ENCODE data around the gene GADD45GIP1.

Gene GADD45GIP1

DNA sequence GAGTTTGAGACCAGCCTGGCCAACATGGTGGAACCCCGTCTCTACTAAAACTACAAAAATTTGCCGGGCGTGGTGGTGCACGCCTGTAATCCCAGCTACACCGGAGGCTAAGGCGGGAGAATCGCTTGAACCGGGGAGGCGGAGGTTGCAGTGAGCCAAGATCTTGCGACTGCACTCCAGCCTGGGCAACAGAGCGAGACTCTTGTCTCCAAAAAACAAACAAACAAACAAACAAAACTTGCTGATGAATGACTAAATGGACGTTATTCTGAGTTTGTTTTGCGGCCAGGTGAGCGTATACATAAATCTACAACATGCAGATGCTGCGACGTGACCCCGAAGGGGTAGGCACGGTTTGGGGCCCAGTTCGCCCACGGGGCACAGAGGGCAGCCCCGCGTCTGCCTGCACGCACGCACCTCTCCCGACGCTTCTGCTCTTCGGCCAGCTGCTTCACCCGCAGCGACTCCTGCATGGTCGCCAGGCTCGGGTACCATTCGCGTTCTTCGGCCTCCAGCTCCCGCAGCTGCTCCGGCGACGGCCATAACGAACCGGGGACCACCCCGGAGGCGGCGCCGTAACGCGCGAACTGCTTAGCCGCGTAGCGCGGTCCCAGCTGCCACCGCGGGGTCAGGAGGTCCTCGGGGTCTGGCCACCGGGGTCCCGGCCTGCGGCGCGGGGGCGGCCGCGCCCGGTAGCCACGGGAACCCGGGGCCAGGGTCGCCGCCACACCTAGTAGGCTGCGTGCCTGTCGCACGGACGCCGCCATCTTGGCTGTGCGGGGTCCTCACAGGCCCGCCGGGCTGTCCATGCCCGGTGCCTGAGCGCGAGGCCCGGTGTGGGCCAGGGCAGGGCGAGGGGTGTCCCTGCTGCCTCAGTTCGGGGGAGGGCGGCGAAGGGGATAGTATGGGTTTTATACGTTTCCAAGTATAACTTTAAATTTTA, at the start of gene GADD45GIP1:
Gene GADD45GIP1 (minus strand): TSS at position 778 of the 943 bp plus-strand sequence. CDS start 11 bp downstream, at position 767.
- peak within 1 kb of the TSS; percentile 88 for H3K4me3 ChIP-seq (ENCODE audit: low read depth, low read length)
- no peaks in the 10 kb centered on the region for H3K36me3 ChIP-seq (ENCODE audit: insufficient read depth, low read length)
- peak within 1 kb of the TSS; percentile 100 for H3K27ac ChIP-seq (ENCODE audit: low read depth, low read length)
- H3K27me3 ChIP-seq (ENCODE audit: insufficient read depth, low read length): no peaks in the 10 kb centered on the region
- H3K4me1 ChIP-seq (ENCODE audit: control insufficient read depth, insufficient read depth, low read length, unreplicated experiment): peaks cover 39% of the 10 kb centered on the region
- peak within 1 kb of the TSS; percentile 59 for H2AFZ ChIP-seq (ENCODE audit: low read length, unreplicated experiment)
- H3K79me2 ChIP-seq (ENCODE audit: control insufficient read depth, insufficient read depth, low read length, unreplicated experiment): peaks cover 35% of the 10 kb centered on the region

DNA sequence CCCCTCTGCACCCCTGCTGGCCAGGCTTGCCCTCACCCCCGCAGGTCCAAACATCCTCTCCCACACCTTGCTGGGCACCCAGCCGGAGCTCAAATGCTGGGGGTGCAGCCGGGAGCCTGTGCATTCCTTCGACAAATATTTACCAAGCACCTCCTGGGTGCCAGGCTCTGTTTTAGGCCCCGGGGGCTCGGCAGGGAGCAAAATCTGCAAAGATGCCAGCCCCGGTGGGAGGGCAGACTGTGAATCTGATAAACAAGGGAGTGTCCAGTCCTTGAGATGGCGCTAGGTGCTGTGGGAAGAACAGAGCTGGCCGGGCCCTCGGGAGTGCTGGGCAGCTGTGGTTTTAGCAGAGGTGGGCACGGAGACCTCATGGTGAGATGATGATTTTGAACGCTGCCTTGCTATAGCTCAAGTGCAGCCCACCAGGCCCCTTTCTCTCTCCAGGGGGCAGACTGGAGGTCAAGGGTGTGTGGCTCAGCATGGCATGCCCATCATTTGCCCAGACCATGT, 48.9 kb upstream of the GADD45GIP1 start:
- Histone ChIP-seq H3K36me3 (ENCODE audit: insufficient read depth, low read length) (no peaks in the 10 kb centered on the region), H3K4me3 (ENCODE audit: low read depth, low read length) (no peak overlapping the region), H2AFZ (ENCODE audit: low read length, unreplicated experiment) (no peak overlapping the region), H3K4me1 (ENCODE audit: control insufficient read depth, insufficient read depth, low read length, unreplicated experiment) (peaks cover 14% of the 10 kb centered on the region), H3K27me3 (ENCODE audit: insufficient read depth, low read length) (no peaks in the 10 kb centered on the region), H3K27ac (ENCODE audit: low read depth, low read length) (no peak overlapping the region), H3K79me2 (ENCODE audit: control insufficient read depth, insufficient read depth, low read length, unreplicated experiment) (peaks cover 63% of the 10 kb centered on the region)

DNA sequence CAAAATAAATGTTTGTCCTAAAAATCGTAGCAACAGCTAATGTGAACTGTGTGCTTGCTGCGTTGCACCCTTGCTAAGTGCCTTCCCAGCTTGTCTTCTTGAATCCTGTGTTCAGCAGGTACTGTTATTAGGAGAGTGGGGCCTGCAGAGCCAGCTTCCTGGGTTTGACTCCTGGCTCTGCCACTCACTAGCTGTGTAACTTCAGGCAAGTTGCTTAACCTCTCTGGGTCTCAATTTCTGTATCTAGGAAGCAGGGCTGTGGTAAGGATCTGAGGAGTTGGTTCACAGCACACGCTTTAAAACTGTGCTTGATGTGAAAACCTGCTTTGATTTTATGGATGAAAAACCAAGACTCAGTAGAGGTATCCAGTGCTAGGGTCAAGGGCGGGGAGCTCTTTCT, 48.2 kb upstream of the GADD45GIP1 start:
- Histone ChIP-seq H3K4me3 (ENCODE audit: low read depth, low read length) (no peak overlapping the region), H3K36me3 (ENCODE audit: insufficient read depth, low read length) (no peaks in the 10 kb centered on the region), H3K27ac (ENCODE audit: low read depth, low read length) (no peak overlapping the region), H3K4me1 (ENCODE audit: control insufficient read depth, insufficient read depth, low read length, unreplicated experiment) (peaks cover 15% of the 10 kb centered on the region), H3K27me3 (ENCODE audit: insufficient read depth, low read length) (no peaks in the 10 kb centered on the region), H2AFZ (ENCODE audit: low read length, unreplicated experiment) (no peak overlapping the region), H3K79me2 (ENCODE audit: control insufficient read depth, insufficient read depth, low read length, unreplicated experiment) (peaks cover 66% of the 10 kb centered on the region)

DNA sequence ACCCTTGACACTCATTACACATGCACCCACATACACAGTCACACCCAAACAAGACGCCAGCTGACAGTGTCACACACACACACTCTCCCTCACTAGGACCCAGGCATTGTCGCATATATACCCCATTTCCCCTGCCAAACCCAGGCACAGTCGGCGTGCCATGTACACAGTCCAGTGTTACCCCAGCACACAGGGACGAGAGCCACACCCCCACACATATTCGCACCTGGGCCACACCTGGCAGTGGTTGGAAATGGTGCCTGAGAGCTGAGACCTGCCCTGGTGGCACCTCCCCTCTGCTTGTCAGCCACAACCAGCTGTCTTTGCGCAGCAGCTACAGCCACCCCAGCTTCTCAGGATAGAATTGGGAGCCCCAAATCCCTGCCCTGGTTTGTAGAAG, 47.2 kb upstream of the GADD45GIP1 start:
- Histone ChIP-seq H3K36me3 (ENCODE audit: insufficient read depth, low read length) (no peaks in the 10 kb centered on the region), H3K79me2 (ENCODE audit: control insufficient read depth, insufficient read depth, low read length, unreplicated experiment) (peaks cover 68% of the 10 kb centered on the region), H3K27me3 (ENCODE audit: insufficient read depth, low read length) (no peaks in the 10 kb centered on the region), H2AFZ (ENCODE audit: low read length, unreplicated experiment) (no peak overlapping the region), H3K27ac (ENCODE audit: low read depth, low read length) (no peak overlapping the region), H3K4me1 (ENCODE audit: control insufficient read depth, insufficient read depth, low read length, unreplicated experiment) (peaks cover 9% of the 10 kb centered on the region), H3K4me3 (ENCODE audit: low read depth, low read length) (no peak overlapping the region)

DNA sequence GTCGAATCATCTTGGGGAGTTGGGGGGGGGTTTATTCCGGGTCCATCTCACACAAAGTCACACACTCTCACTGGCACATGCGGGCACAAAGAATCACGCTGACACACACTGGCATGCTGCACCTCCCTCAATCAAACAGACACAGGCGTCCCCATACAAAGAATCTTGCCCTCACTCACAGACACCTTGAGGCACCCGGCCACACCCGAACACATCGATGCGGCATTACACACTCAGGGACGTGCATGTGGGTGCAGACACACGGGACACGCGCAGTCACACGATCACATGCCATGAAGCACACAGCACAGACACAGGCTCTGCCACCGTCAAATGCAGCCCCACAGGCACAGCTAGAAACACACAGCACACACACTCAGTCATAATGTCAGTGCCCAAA, 46.1 kb upstream of the GADD45GIP1 start:
- Histone ChIP-seq H3K79me2 (ENCODE audit: control insufficient read depth, insufficient read depth, low read length, unreplicated experiment) (peaks cover 68% of the 10 kb centered on the region), H3K27ac (ENCODE audit: low read depth, low read length) (no peak overlapping the region), H3K4me1 (ENCODE audit: control insufficient read depth, insufficient read depth, low read length, unreplicated experiment) (peaks cover 9% of the 10 kb centered on the region), H2AFZ (ENCODE audit: low read length, unreplicated experiment) (no peak overlapping the region), H3K27me3 (ENCODE audit: insufficient read depth, low read length) (no peaks in the 10 kb centered on the region), H3K4me3 (ENCODE audit: low read depth, low read length) (no peak overlapping the region), H3K36me3 (ENCODE audit: insufficient read depth, low read length) (no peaks in the 10 kb centered on the region)

DNA sequence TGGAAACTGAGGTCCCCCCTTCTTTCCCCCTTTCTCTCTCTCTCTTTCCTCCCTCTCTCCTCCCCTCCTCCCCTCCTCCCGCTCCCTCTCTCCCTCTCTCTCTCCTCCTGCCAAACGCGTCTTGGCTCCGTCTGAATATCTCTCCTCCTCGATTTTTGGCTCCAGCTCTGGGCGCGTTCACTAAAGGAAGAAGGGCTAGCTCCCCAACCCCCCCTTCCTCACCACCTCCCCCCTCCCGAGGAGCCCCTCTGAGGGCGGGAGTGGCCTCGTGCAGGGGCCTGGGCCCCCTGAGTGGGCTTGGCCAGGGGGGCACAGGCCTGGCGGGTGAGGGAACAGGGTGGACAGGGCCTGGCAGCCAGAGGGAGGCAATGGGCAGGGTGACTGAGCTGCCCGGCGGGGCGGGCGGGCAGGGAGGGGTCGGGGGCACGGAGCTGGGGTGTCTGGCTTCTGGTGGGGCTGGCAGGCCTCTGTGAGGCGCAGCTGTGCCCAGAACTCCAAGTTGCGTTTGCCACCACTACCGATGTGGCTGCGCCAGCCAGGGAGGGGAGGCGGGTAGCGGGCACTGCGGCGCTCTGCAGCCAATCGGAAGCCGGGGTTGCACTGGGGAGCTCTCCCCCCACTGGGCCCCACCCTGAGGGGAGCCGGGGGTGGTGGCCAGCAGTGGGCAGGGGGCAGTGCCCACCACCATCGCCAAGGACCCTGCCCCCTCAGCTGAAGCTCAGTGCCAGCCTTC, 45.3 kb upstream of the GADD45GIP1 start:
- Histone ChIP-seq H2AFZ (ENCODE audit: low read length, unreplicated experiment) (no peak overlapping the region), H3K27me3 (ENCODE audit: insufficient read depth, low read length) (no peaks in the 10 kb centered on the region), H3K36me3 (ENCODE audit: insufficient read depth, low read length) (no peaks in the 10 kb centered on the region), H3K4me3 (ENCODE audit: low read depth, low read length) (peak overlapping the region; percentile 66), H3K27ac (ENCODE audit: low read depth, low read length) (peak overlapping the region; percentile 56), H3K4me1 (ENCODE audit: control insufficient read depth, insufficient read depth, low read length, unreplicated experiment) (peaks cover 9% of the 10 kb centered on the region), H3K79me2 (ENCODE audit: control insufficient read depth, insufficient read depth, low read length, unreplicated experiment) (peaks cover 72% of the 10 kb centered on the region)

DNA sequence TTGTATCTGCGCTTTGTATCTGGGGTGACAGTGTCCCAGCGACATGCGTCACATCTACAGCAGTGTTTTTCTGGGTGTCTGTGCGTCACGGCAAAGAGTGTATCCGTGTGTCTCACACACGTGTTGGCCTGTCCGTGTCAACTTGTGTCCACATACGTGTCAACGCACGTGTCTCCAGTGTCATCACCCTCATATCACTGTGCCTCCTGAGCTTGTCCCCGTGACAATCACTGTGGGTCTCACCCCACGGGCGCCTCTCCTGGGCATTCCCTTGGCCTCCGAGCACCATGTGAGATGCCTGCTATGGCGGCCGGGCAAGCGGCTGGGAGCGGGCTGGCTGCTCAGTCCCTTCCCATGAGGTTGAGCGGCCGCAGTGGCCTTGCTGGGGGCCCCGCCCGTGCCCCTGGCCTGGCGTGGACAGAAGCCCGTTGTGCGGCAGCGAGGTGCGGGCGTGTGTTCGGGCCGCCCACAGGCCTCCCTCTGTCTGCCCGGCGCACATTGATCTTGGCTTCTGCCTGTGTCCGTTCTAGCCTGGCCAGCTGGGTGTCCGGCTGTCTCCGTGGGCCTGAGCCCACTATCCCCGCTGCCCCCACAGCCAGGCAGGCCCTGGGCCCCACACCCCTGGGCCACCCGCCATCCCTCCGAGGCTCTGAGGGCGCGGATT, 44.6 kb upstream of the GADD45GIP1 start:
- peaks cover 79% of the 10 kb centered on the region for H3K79me2 ChIP-seq (ENCODE audit: control insufficient read depth, insufficient read depth, low read length, unreplicated experiment)
- H3K27ac ChIP-seq (ENCODE audit: low read depth, low read length): peak overlapping the region; percentile 56
- H3K36me3 ChIP-seq (ENCODE audit: insufficient read depth, low read length): no peaks in the 10 kb centered on the region

DNA sequence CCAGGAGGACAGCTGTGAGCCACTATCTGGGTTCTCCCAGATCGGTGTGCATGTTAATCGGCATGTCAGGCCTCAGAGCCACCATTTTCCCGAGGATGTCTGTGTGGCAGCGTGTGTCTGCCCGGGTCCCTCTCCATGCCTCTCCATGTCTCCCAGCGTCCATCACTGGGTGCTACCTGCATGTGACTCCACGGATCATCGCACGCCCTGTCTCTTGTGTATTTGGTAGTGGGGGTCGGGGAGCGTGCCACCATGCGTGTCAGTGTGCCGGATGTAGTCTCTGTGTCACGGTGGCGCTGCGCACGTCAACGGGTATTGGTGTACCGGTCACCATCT, 44.1 kb upstream of the GADD45GIP1 start:
- H3K36me3 ChIP-seq (ENCODE audit: insufficient read depth, low read length): no peaks in the 10 kb centered on the region
- H3K4me1 ChIP-seq (ENCODE audit: control insufficient read depth, insufficient read depth, low read length, unreplicated experiment): peaks cover 12% of the 10 kb centered on the region
- H2AFZ ChIP-seq (ENCODE audit: low read length, unreplicated experiment): no peak overlapping the region
- H3K27me3 ChIP-seq (ENCODE audit: insufficient read depth, low read length): no peaks in the 10 kb centered on the region
- peak overlapping the region; percentile 56; the same call in 1 of the 2 replicates for H3K27ac ChIP-seq (ENCODE audit: low read depth, low read length)
- H3K4me3 ChIP-seq (ENCODE audit: low read depth, low read length): peak overlapping the region; percentile 66; the same call in 1 of the 2 replicates
- H3K79me2 ChIP-seq (ENCODE audit: control insufficient read depth, insufficient read depth, low read length, unreplicated experiment): peaks cover 82% of the 10 kb centered on the region

More for the DNA sequence above, 44.6 kb upstream of the GADD45GIP1 start:
- H3K4me3 ChIP-seq (ENCODE audit: low read depth, low read length): peak overlapping the region; percentile 66
- peaks cover 12% of the 10 kb centered on the region for H3K4me1 ChIP-seq (ENCODE audit: control insufficient read depth, insufficient read depth, low read length, unreplicated experiment)
- no peak overlapping the region for H2AFZ ChIP-seq (ENCODE audit: low read length, unreplicated experiment)
- H3K27me3 ChIP-seq (ENCODE audit: insufficient read depth, low read length): no peaks in the 10 kb centered on the region

DNA sequence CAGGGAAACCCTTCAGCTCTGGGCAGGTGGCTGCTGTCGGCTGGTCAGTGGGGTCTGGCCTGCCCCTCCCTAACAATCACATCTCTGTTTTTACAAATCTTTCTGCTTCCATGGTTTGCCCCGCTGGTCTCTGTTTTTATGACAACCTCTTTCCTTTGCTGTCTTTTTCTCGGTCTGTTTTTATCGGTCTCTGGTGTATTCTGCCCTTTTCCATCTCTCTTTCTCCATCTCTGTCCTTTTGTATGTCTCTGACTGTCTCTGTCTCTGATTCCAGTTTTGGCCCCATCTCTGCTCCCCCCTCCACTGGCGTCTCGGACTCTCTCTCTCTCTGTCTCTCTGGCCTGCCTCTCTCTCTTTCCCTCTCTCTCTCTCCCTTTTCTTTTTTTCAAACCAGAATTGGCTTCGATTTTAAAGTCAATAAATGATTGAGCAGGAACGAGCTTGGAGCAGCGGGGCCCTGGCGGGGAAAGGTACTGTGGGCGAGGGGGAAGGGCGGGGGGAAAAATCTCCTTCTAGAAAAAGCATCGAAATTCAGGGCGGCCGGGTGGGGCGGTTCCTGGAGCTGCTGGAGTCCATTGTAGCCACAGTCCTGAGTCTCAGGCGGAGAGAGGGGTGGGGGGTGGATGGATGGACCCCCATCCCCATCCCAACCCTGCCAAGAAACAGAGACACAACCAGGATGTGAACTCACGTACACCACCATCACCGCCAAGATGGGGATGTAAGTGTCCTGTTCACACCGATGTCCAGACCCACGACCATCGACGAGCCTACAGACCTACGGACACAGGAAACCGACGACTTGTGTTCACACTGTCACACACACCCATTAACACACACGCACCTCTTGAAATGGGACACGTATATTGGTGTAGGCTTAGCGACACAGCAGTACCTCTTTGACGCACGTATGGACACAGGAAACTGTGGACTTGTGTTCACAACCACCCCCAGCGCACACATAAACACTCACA, 41.2 kb upstream of the GADD45GIP1 start:
- Histone ChIP-seq H3K4me3 (ENCODE audit: low read depth, low read length) (peak overlapping the region; percentile 95), H3K79me2 (ENCODE audit: control insufficient read depth, insufficient read depth, low read length, unreplicated experiment) (peaks cover 69% of the 10 kb centered on the region), H2AFZ (ENCODE audit: low read length, unreplicated experiment) (no peak overlapping the region), H3K36me3 (ENCODE audit: insufficient read depth, low read length) (no peaks in the 10 kb centered on the region), H3K27ac (ENCODE audit: low read depth, low read length) (no peak overlapping the region), H3K27me3 (ENCODE audit: insufficient read depth, low read length) (no peaks in the 10 kb centered on the region), H3K4me1 (ENCODE audit: control insufficient read depth, insufficient read depth, low read length, unreplicated experiment) (peaks cover 12% of the 10 kb centered on the region)
